Measurements from ENCODE around the gene TTC32.

Gene TTC32

DNA sequence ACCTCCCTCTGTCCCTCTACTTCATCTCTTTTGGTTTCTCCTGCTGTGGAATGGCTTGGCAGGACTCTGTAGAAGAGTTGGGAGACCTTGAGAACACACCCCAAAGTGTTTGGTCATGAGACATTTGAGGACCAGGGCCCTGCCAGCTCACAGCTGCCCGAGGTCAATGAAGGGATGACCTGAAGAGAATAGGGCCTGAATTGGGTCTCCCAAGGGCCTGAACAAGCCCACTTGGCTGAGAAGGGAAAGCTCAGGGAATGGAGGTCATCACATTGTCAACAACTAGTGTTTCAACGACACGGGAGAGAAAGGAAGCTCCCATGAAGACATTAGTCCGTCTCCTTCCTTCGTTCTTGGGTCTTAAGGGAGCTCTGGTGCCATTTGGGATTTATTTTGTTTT lies 52.8 kb downstream of the TTC32 start:
- no peak overlapping the region for H3K4me3 ChIP-seq (ENCODE audit: low read depth, low read length)
- TF ChIP-seq, protein P1, sequence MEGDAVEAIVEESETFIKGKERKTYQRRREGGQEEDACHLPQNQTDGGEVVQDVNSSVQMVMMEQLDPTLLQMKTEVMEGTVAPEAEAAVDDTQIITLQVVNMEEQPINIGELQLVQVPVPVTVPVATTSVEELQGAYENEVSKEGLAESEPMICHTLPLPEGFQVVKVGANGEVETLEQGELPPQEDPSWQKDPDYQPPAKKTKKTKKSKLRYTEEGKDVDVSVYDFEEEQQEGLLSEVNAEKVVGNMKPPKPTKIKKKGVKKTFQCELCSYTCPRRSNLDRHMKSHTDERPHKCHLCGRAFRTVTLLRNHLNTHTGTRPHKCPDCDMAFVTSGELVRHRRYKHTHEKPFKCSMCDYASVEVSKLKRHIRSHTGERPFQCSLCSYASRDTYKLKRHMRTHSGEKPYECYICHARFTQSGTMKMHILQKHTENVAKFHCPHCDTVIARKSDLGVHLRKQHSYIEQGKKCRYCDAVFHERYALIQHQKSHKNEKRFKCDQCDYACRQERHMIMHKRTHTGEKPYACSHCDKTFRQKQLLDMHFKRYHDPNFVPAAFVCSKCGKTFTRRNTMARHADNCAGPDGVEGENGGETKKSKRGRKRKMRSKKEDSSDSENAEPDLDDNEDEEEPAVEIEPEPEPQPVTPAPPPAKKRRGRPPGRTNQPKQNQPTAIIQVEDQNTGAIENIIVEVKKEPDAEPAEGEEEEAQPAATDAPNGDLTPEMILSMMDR (conservative IDR thresholded peaks at IDR 0.05; ENCODE audit: low read depth, low read length): no peak
- no peak for DNase-seq (ENCODE audit: low read depth)

DNA sequence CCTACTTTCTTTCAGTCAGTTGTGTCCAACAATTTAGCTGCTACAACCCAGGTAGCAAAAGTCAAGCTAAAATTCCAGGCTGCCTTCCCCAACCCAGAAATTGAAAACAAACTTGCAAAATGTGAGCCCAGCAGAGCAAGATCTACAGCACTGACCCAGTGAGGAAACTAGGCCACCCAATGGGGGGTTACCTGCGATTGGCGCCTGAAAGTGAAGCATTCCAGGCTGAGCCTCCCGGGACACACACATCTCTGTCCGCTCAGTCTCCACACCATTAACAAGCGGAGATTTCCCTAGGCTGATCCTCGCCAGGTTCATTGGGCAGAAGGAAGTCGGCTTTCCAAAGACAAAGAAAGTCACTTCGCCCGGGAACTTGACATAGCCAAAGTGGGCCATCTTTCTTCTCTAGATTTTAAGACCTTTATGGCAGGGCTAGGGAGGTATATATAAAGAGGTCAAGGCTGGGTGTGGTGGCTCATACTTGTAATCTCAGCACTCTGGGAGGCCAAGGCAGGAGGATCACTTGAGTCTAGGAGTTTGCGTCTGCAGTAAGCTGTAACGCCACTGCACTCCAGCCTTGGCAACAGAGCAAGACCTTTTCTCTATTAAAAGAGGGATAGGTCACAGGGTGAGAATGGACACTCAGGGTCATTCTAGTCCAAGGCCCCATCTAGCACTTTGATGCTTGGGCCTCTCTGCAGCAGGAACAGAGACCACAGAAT lies 53.6 kb downstream of the TTC32 start:
- TF ChIP-seq, protein P1 (conservative IDR thresholded peaks at IDR 0.05; ENCODE audit: low read depth, low read length): no peak
- no peak for DNase-seq (ENCODE audit: low read depth)
- H3K4me3 ChIP-seq (ENCODE audit: low read depth, low read length): no peak overlapping the region

DNA sequence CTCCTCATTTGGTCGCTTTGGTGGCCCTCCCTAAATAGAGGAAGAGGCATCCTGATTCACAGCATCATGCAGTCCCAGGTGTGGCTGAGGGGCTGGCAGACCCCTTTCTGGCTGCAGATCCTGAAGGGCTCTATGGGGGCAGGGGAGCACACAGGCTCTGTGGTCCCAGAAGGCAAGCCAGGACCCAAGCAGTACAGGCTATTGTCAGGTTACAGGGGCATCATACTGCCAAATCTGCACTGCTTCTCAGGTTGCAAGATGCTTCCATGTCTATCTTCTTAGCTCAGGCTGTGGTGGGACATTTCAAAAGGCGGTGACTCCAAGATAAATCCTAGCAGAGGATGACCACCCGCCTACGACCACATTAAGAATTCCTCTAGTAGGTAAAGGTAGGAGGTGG lies 54.3 kb downstream of the TTC32 start:
- no peak overlapping the region for H3K4me3 ChIP-seq (ENCODE audit: low read depth, low read length)
- TF ChIP-seq, protein P1 (conservative IDR thresholded peaks at IDR 0.05; ENCODE audit: low read depth, low read length): no peak
- no peak for DNase-seq (ENCODE audit: low read depth)
